WERI-Rb-1 (cell line): Measurements from ENCODE around the gene NEURL3.
A peak's percentile ranks its signal among the peaks of the same experiment; 100 is the strongest.

Source experiments
- DNase-seq: peaks from one replicate; pipeline ENCODE4 v3.0.0-alpha.2; 2020
- H3K27ac ChIP-seq: fragments of 250-450 bp; sonication (Bioruptor Pico); 2 replicates; pipeline ENCODE4 v1.5.1; 2020; ENCODE audit warnings: mild to moderate bottlenecking, moderate library complexity
- H3K27me3 ChIP-seq: fragments of 250-450 bp; sonication (Bioruptor Pico); 2 replicates; pipeline ENCODE4 v1.5.1; 2021; ENCODE audit warnings: mild to moderate bottlenecking, low read depth, moderate library complexity; ENCODE audit not compliant: insufficient read depth, severe bottlenecking
- H3K36me3 ChIP-seq: fragments of 250-450 bp; sonication (Bioruptor Pico); 2 replicates; pipeline ENCODE4 v1.5.1; 2020; ENCODE audit warnings: mild to moderate bottlenecking, moderate library complexity
- H3K4me3 ChIP-seq: 2 replicates; pipeline ENCODE4 v1.5.1; 2011; ENCODE audit warnings: low read depth, mild to moderate bottlenecking, control low read depth, low read length
- H3K9me3 ChIP-seq: fragments of 250-450 bp; sonication (Bioruptor Pico); 2 replicates; pipeline ENCODE4 v1.5.1; 2021; ENCODE audit warnings: mild to moderate bottlenecking, moderate library complexity; ENCODE audit not compliant: severe bottlenecking
- TF ChIP-seq, protein P1 (sequence below): IDR thresholded peaks from 2 replicates; pipeline ENCODE4 v1.5.1; 2011; ENCODE audit warnings: low read depth, mild to moderate bottlenecking, control low read depth, inconsistent platforms, low read length

NEURL3 gene

GRCh38 chr2:96547731-96548171 is 42.6 kb upstream of the NEURL3 start:
- H3K27ac ChIP-seq, result no peak overlapping the region
- no peaks in the 10 kb centered on the region for H3K27me3 ChIP-seq
- TF ChIP-seq, protein P1, sequence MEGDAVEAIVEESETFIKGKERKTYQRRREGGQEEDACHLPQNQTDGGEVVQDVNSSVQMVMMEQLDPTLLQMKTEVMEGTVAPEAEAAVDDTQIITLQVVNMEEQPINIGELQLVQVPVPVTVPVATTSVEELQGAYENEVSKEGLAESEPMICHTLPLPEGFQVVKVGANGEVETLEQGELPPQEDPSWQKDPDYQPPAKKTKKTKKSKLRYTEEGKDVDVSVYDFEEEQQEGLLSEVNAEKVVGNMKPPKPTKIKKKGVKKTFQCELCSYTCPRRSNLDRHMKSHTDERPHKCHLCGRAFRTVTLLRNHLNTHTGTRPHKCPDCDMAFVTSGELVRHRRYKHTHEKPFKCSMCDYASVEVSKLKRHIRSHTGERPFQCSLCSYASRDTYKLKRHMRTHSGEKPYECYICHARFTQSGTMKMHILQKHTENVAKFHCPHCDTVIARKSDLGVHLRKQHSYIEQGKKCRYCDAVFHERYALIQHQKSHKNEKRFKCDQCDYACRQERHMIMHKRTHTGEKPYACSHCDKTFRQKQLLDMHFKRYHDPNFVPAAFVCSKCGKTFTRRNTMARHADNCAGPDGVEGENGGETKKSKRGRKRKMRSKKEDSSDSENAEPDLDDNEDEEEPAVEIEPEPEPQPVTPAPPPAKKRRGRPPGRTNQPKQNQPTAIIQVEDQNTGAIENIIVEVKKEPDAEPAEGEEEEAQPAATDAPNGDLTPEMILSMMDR, result no peak
- no peak for DNase-seq
- no peaks in the 10 kb centered on the region for H3K36me3 ChIP-seq
- H3K9me3 ChIP-seq, result peaks cover 7% of the 10 kb centered on the region
- no peak overlapping the region for H3K4me3 ChIP-seq

DNA sequence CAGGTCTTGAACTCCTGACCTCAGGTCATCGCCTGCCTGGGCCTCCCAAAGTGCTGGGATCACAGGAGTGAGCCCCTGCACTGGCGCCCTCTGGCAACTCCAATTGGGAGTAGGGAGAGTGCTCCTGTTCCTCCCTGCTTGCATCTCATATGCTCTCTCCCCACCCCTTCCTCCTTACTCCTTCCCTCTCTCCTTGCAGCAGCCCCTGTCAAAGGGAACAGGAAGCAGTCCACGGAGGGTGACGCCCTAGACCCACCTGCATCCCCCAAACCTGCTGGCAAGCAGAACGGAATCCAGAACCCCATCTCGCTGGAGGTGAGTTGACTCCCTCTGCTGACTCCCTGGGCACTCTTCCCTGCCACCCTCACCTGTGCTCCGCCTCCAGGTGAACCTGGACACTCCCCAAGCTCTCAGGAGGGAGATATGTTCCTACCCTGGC is 42.1 kb upstream of the NEURL3 start:
- Histone ChIP-seq H3K27me3 (no peaks in the 10 kb centered on the region), H3K9me3 (peaks cover 7% of the 10 kb centered on the region), H3K27ac (no peak overlapping the region), H3K4me3 (no peak overlapping the region), H3K36me3 (no peaks in the 10 kb centered on the region)
- TF ChIP-seq, protein P1, result no peak
- no peak for DNase-seq

GRCh38 chr2:96546797-96547196 is 41.6 kb upstream of the NEURL3 start:
- DNase-seq, result no peak
- H3K4me3 ChIP-seq, result no peak overlapping the region
- H3K9me3 ChIP-seq, result peaks cover 7% of the 10 kb centered on the region
- H3K27ac ChIP-seq, result no peak overlapping the region
- H3K36me3 ChIP-seq, result no peaks in the 10 kb centered on the region
- TF ChIP-seq, protein P1, result no peak
- H3K27me3 ChIP-seq, result no peaks in the 10 kb centered on the region

DNA sequence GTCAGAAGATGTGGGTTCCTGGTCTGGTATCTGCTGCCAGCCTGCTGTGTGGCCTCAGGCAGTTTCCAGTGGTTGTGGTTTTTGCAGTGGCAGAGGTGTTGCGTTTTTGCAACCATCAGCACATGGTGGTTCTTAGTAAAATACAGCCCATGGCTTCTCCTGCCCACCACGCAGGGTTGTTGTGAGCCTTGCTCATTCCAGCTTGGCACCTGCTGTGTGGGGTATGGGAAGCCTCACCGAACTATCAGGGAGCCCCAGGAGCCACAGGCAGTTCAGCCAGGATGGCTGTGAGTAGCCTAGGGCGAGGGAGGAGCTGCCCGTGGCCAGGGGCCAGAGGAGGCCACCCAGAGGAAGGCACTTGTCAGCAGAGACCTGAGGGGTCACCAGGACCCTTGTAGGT is 41.2 kb upstream of the NEURL3 start:
- no peak for DNase-seq
- no peaks in the 10 kb centered on the region for H3K27me3 ChIP-seq
- TF ChIP-seq, protein P1, result no peak
- H3K27ac ChIP-seq, result no peak overlapping the region
- peaks cover 7% of the 10 kb centered on the region for H3K9me3 ChIP-seq
- no peak overlapping the region for H3K4me3 ChIP-seq
- no peaks in the 10 kb centered on the region for H3K36me3 ChIP-seq

- DNase-seq, result peak; percentile 73
- Histone ChIP-seq H3K27ac (no peak overlapping the region), H3K36me3 (no peaks in the 10 kb centered on the region), H3K27me3 (peaks cover 9% of the 10 kb centered on the region), H3K9me3 (peaks cover 7% of the 10 kb centered on the region), H3K4me3 (no peak overlapping the region)
- TF ChIP-seq, protein P1, result no peak
These were observed 37.3 kb upstream of the NEURL3 start for GRCh38 chr2:96542357-96542977.
